Stimulated activated CD8-positive, alpha-beta memory T cell treated with anti-CD3 and anti-CD28 coated beads, Interleukin-12 subunit alpha, Interleukin-12 subunit beta, amount 100 ng/mL, for 1 hour (primary cell): ENCODE results near the gene PDGFB.

Experiments
- DNase-seq: peaks from one replicate; pipeline ENCODE4 v3.0.0-alpha.2; 2020; ENCODE audit warnings: low read depth

PDGFB gene

DNA sequence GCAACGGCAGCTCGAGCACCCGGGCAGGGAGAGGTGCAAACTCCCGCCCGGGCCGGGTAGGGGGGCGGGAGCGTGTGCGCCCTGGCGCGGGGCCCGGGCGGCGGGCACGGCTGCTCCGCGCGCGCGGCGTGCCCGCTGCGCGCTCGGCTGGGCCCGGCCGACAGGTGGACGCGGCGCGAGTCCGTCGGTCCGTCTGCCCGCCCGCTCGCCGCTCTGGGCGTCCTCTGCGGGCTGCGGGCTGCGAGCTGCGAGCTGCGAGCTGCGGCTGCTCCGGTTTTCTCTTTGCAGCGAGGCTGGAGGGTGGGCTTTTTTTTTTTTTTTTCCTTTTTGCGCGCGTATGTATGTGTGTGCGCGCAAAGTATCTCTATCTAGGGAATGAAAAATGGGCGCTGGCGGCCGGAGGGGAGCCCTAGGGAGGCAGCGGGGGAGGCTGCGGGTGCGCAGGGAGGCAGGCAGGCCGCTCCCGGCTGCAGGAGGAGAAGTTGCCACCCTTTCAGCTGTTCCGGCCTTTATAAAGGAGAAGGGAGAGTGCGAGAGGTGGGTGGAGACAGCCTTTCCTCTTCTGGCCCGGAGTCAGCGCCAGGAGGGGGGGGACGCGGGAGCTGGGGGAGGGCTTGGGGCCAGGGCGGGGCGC lies at the start of gene PDGFB:
Gene PDGFB, minus strand, starts transcription at position 487 of the 634 bp plus-strand sequence. CDS start 1,019 bp downstream, outside the sequence.
- DNase-seq = no peak

DNA sequence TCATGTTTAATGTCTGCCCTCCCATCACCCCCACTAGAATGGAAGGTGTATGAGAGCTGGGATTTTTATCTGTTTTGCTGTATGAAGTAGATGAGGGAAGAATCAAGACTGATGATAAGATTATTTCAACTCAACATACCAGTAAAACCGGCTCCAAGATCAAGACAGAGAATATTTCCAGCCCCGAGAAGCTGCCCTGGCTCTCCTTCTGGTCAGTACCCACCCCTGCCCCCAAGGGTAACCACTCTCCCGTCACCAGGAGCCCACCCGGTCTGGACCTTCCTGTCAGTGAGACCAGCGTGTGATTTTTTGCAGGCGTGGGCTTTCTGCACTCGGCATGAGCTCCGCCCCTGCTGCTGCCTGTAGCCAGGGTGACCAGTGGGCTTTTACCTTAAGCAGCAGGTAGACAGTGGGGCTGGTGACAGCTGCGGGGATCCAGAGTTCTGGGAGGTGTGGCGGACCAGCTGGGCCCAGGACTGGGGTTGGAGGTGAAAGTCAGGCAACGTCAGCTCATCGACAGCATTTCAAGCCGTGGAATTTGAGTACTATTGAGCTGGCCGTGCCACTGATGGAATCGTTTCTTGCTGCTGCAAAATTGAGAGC lies 49.1 kb upstream of the PDGFB start:
- DNase-seq = no peak

DNA sequence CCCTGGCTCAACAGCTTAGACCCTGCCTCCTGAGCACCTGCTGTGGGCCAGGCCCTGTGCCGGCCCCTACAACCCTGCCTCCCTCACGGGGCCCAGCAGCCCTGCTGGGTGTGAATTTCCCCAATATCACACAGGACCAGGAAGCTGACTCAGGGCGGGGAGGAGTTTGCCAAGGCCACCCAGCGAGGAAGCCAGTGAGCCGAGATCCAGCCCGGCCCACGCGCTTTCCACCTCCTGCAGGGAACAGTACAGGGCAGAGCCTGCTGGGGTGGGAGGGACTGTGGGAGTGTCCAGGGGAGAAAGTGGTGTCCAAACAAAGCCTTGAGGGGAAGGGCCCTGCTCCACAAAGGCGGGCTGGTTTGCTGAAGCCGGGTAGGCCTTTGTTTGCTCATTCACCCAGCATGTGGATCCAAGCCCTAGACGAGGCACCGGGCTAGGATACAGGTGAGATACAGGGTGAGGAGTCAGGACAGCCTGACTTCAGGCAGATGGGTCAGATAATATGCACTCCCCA lies 47.8 kb upstream of the PDGFB start:
- no peak for DNase-seq

DNA sequence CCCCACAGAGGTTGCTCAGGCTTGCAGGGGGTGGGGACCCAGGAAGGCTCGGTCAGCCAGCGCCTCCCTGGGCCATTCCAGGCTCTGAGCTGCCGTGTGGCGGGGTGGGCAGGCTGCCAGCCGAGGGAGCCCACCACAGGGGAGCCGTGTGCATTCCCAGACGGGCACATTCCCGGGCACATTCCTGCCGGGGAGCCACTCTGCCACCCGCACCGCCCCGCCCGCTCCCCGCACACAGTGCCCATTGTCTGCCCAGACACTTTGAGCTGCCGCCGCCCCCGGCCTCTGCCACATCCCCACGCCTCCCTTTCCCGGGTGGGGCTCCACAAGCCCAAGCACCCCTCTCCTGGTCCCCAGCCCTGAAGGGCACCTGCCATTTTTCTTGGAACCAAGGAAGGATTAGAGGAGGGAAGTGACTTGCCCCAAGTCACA lies 47.3 kb upstream of the PDGFB start:
- no peak for DNase-seq

DNA sequence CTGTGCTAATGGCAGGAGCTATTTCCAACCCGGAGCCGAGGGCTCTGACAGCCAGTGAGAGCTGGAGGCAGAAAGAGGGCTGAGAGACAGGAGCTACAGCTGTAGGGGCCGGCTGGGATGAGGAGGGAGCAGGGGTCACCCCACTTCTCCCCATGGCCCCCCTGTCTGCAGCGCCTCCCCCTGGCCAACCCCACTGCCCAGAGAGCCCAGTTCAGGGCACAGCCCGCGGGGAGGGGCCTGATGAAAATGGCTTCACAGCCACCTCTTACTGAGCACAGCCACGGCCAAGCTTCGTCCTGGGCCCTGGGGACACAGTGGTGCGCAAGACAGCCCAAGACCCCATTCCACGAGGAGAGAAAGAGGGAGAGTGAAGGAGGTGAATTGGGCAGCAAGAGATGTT lies 46.7 kb upstream of the PDGFB start:
- DNase-seq = no peak

DNA sequence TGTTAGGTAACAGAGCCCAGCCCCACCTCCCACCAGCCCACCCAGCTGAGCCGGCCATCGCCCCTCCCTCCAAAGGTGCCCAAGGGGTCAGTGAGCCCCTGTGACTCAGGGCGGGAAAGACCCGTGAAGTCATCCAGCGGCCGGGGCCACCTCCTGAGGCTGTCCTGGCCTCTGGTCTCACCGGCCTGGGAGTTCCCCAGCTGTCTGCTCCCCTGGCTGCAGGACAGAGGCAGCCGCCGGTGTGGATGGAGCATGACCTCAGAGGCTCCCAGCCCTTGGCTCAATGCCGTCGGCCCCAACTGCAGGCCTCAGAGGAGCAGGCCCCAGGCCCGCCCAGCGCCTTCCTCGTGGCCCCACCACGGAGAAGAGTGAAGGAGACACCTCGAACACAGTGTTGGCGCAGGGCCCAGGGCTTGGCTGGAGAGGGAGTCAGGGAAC lies 46.0 kb upstream of the PDGFB start:
- no peak for DNase-seq

DNA sequence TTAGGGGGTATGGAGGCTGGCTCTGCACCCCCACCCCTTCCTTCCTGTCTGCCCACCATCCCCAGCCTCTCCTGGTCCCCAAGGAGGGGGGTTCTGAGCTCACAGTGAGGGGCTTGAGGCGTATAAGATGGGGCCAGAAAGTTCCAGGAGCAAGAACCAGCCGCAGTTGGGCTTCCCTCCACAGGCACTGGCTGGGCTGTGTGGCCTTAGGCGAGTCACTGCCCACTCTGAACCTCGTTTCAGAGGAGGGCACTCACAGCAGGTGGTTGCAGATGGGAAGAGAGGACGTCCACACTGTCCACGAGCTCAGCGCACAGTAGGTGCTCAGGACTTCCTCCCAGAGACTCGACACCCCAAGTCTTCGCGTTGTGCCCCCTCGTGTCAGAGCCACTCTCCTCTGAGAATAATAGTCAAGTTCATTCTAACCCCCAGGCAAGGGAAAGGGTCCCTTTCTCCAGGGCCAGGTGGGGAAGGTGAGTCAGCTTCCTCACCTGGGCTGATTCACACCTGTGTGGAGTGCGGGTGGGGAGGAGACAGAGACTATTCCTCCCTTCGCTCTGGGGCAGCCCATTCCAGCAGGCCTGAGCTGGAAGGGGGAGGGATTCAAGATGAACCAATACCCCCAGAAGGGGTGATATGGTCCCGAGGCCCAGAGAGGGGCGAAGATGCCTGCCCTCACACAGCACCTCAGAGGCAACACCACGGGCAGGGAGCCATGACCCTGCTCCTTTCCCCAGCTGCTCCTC lies 45.4 kb upstream of the PDGFB start:
- DNase-seq = no peak

DNA sequence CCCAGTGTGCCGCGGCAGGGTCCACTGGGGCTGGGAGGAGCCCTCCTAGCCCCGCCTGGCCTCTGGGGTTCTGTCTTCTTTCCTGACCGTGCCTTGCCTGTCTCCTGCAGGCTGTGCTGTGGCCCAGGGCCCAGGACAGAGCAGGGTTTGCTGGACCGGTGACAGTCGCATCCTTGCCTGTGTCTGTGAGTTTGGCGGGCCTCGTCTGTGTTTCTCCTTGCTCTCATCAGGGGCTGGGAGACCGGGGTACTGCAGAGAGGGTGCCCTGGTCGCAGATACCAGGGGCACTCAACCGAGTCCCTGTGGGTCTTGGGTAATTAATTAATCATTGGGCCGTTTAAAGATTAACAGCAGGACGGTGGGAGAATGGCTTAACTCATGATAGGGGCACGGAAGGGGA lies 44.8 kb upstream of the PDGFB start:
- no peak for DNase-seq

DNA sequence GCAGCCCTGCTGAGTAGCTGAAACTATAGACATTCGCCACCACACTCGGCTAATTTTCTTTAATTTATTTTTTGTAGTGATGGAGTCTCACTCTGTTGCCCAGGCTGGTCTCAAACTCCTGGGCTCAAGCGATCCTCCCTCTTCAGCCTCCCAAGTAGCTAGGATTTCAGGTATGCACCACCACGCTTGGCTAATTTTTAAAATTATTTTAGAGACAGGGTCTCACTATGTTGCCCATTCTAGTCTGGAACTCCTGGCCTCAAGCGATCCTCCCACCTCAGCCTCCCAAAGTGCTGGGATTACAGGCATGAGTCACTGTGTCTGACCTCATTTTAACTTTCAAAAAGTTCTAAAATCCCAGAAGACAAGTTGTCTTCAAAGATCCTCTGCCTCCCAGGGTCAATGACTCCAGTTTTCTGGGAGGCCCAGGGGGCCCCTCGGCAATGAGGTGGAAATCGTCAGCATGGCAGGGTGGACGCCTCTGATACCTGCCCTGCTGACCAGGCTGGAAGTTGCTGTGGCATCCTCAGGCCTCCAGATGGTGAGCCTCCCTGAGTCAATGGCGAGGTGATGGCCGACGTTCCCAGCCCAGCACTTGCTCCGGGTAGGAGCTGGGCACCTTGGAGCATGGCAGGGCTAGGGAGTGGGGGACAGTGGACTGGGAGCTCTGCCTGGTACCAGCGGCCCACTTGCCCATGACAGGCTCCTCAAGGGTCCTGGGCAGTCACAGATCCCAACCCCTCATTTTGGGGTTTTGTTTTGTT lies 43.5 kb upstream of the PDGFB start:
- DNase-seq = no peak

DNA sequence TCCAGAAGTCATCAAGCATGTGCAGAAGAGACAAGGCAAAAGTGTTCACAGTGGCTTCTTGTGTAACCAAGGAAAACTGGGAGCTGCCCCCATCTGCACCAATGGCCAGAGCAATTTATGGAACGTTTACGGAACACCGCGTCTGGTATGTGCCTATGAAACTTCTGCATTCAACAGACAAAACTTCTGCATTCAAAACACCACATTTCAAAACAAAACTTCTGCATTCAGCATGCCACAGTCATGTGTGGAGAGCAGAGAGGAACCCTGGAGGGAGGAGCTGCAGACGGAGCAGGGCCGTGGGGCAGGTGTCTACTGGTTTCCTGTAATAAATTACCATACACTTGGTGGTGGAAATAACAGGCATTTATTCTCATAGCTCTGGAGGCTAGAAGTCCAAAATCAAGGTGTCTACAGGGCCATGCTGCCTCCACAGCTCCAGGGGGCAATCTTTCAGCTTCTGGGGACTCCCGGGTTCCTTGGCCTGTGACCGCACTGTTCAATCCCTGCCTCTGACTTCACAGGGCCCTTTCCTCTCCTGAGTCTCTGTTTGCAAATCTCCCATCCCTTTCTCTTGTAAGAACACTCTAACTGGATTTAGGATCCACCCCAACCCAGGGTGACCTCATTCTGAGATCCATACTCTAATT lies 42.4 kb upstream of the PDGFB start:
- no peak for DNase-seq

DNA sequence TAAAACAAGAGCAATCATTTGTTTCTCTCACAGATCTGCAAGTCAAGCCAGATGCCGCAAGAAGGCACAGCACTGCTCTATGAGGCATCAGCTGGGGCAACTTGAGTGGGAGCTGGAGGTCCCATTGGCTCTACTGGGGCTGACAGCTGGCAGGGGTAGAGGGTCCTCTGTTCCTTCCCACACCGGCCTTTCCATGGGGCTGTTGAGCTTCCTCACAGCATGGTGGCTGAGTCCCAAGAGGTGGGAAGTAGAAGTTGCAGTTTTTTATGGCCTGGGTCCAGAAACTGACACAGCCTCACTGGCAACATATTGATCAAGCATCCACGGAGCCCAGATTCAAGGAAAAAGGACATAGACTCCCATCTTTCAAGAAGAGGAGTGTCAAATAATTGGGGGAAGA lies 40.2 kb upstream of the PDGFB start:
- no peak for DNase-seq

DNA sequence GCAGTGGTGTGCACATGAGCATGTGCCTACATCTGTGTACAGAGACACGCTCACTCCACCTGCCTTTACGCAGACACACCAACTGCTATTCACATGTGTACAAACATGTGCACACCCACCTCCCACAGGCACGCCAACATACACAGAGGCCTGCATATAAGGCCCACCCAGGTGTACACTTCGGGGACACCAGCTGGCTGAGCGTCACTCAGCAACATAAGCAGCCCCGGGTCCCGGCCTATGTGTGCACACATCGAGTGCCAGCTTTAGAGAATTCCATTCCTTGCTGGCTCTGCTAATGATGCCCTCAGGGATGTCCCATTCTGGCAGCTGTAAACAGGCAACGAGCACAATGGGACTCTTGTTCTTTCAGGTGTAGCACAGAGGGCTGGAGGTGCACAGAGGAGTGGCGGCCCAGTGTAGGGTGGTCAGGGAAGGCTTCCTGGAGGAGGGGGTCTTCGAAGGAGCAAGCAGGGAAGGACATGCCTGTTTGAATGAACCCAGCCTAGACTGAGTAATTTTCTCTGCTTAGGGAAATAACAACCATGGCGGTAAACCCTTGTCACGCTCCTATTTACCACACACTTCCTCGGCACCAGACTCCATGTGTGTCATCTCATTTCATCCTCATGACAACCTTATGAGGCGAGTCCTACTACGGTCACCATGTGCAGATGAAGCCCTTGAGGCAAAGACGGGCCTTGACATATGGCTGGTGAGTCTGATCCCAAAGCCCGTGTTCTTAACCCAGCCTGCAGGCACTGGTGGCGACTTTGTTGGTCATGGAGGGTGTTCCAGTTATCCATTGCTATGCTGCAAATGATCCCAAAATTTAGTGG lies 39.6 kb upstream of the PDGFB start:
- no peak for DNase-seq

DNA sequence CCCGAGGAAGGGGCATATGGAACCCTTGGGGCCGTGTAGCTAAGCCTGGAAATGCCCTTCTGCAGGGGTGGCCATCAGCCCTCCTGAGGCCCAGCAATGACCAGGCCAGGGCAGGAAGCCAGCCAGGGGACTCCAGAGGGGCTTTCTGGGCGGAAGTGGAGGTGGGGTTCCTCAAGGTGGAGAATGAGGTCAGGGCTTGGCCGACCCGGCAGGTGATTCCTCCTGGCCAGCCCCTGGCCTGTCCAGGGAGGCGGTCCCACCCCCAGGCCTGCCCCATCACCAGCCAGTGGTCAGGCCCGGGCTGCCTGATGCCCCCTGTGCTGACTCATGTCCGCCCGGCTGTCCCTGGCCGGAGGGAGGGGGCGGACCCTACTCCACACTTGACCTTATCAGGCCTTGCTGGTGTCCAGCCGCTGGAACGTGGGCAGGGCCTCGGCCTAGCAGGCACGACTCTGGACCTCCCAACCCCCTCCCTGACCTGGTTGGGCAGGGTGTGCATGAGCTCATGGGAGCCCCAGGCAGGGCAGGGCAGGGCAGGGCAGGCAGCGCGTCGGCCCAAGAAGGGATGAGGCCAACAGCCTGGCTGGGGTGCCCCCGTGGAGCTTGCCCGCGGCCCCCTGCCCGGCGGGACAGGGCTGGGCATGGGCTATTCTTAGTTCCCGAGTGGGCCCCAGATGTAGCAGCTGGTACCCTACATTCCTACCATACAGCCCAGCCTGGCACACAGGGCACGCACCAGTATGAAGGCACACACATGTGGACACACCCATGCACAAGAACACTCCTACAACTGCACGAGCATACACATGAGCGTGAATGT lies 38.8 kb upstream of the PDGFB start:
- no peak for DNase-seq

DNA sequence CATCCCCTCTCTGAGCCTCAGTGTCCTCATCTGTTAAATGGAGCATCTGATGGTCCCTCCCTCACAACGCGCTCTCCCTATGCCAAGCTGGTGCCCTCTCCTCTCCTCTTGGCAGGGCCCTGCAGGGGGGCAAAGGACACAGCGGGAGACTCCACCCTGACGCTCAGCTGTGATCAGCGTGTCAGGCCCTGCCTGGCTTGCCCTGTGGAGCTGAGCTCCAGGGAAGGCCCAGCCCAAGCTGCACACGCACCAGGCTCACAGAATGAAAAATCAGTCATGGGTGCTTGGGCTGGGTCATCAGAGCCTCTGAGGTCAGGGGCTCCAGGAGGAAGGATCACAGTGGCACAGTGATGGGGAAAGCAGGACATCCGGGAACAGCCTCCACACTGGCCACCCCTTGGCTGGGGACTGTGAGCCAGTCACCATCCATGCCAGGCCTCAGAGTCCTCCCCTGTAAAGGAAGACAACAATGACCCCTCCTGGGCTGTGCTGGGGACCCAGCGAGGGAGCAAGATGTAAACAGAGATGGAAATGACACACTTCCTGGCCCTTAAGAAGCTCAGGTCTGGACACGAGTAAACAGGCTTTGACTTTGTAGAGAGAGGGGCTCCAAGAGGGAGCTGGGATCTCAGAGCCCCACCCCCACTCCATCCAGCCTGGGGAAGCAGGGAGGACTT lies 38.0 kb upstream of the PDGFB start:
- no peak for DNase-seq

DNA sequence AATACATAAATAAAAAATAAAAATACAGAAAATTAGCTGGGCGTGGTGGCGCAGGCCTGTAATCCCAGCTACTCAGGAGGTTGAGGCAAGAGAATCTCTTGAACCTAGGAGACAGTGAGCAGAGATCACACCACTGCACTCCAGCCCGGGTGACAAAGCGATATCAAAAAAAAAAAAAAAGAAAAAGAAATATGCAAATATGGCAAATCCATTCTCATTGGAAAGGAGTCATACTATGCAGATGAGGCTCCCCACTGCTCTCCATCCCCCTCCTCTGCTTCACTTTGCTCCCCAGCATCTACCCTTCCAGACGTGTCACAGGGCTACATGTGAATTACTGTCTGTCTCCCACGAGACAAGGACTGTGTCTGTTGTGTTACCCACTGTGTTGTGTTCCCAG lies 36.3 kb upstream of the PDGFB start:
- DNase-seq = no peak

DNA sequence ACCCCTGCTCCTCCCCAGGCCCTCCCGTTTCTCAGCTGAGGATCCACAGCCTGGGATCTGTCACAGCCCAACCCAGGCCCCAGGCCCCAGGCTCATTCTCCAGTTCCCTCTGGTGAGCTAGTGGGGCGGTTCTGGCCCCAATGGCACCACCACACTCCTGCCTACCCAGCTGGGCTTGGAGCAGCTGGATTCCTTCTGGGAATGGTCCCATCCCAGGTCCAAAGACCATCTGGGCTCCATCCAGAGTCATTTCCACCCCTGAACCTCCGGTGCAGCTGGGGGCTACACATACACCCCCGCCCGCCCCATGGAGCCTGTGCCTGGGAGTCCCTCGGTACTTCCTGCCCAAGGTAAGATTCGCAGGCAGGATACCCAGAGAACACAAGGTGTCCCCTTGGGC lies 35.5 kb upstream of the PDGFB start:
- DNase-seq = no peak

DNA sequence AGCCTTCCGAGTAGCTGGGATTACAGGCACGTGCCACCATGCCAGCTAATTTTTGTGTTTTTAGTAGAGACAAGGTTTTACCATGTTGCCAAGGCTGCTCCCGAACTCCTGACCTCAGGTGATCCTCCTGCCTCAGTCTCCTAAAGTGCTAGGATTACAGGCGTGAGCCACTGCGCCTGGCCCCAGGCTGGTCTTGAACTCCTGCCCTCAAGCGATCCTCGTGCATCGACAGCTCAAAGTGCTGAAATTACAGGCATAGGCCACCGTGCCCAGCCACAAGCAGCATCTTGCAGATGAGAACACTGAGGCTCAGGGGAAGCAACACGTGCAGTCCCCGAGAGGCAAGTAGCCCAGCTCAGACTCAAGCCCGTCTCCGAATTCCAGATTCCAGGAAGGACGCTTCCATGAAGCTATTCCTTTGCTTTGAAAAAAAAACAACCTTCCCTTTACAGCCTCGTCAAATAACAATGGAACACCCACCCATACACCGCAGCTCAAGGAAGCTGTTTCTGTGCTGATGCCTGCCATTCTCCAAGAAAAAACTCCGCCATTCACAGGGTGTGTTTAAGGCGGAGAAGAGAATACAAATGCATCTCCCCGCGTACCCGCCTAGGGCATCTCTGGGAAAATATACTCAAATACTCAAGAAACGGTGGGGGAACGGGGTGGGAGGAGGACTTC lies 34.5 kb upstream of the PDGFB start:
- DNase-seq = no peak

DNA sequence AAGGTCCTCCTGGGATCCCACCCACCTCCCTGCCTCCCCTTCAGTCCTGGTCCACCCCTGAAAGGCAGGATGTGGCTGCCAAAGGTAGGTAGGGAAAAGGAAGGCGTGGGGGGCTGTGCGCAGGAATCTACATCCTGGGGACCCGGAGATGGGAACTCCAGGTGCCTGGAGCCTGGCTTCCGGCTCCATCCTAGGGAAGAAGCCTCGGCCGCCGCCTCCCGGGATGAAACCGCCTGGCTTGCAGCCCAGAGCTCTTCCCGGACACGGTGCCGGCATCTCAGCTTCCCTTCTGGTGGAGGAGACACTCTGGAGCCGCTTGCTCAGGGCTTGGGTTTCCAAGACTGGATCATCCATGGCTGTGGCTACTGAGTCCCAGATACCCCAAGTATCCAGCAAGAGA lies 33.3 kb upstream of the PDGFB start:
- DNase-seq = no peak

DNA sequence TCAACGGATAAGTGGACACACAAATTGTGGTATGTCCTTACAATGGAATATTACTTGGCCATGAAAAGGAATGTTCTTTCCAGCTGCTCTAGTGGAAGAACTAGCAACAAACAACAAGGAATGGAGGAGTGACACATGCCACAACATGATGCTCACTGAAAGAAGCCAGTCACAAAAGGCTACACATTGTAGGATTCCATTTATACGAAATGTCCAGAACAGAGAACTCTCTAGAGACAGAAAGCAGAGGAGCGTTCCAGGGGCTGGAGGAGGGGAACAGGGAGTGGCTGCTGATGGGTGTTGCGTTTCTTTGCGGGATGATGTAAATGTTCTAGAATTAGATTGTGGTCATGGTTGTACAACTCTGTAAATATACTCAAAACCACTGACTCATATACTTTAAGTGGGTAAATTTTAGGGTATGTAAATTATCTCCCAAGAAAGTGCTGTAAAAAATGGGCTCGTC lies 32.4 kb upstream of the PDGFB start:
- no peak for DNase-seq
